Omental fat pad (tissue), 4 donors: Measurements from ENCODE around the gene CNNM4. TPM values are rescaled to one million over a fixed set of nuclear protein-coding genes. Genes with fewer than 3 reads are reported as not detected.

ENCODE experiments used
- ATAC-seq: fragments of 150-250 bp; one replicate; pipeline ENCODE4 v1.9.1; 2016; ENCODE audit warnings: mild to moderate bottlenecking, moderate library complexity; ENCODE audit not compliant: low FRiP score
- DNase-seq: peaks from one replicate; pipeline ENCODE4 v3.0.0-alpha.2; 2019; ENCODE audit warnings: low spot score
- total RNA-seq, 4 donors: library from RNA; depleted of rRNA; stranded (reverse); fragments of >200 nt; gene quantifications; one replicate each; pipeline ENCODE4 v1.1.0, GENCODE V29; 2016
- TF ChIP-seq, protein P1 (sequence below), 3 donors: fragments of 450-650 bp; IDR thresholded peaks; one replicate each; pipeline ENCODE4 v1.5.1; 2016 to 2017; ENCODE audit warnings: antibody characterized with exemption in 3 of 3, mild to moderate bottlenecking in 3 of 3, moderate library complexity in 2 of 3

CNNM4 gene
- total RNA-seq, 4 donors from 2014 or later, result 3.6 to 5.6 (median 3.7) TPM

DNA sequence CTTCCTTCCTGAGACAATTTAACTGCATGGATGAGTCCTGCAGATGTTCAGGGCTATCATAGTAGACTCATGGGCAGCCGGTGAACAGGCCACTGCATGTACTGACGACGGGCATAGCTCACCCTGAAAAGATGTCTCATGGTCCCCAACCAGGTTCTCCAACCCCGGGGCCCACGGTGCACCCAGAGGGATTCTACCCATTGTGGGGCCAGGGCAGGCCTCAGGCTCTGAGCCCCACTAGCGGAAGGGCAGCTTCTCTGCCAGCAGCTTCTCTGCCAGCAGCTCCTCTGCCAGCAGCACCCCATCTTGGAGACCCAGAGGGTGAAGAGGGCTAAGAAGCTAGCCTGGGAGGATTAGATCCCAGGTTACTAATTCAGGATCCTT lies 3.2 kb upstream of the CNNM4 start:
- no peak for ATAC-seq
- DNase-seq, result no peak
- TF ChIP-seq, protein P1, sequence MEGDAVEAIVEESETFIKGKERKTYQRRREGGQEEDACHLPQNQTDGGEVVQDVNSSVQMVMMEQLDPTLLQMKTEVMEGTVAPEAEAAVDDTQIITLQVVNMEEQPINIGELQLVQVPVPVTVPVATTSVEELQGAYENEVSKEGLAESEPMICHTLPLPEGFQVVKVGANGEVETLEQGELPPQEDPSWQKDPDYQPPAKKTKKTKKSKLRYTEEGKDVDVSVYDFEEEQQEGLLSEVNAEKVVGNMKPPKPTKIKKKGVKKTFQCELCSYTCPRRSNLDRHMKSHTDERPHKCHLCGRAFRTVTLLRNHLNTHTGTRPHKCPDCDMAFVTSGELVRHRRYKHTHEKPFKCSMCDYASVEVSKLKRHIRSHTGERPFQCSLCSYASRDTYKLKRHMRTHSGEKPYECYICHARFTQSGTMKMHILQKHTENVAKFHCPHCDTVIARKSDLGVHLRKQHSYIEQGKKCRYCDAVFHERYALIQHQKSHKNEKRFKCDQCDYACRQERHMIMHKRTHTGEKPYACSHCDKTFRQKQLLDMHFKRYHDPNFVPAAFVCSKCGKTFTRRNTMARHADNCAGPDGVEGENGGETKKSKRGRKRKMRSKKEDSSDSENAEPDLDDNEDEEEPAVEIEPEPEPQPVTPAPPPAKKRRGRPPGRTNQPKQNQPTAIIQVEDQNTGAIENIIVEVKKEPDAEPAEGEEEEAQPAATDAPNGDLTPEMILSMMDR (IDR thresholded peaks at IDR 0.05), result no peak

DNA sequence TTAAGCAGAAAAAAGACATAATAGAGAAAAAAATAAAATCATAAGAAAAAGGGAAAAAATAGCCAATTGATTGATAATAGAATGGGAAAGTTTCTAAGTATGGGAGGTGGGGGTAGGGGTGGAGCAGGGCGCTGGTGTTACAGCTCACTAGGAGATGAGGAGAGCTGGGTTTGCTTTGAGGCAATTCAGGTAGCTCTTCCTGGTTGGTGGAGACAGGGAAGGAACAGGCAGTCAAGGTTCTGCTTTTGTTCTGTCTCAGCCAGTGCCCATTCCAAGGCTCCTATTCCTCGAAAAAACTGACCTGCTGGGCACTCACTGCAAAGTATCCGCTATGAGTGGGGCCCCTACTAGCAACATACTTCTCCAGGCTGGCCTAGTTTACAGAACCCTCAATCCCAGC lies 1.7 kb upstream of the CNNM4 start:
- TF ChIP-seq, protein P1 (IDR thresholded peaks at IDR 0.05), result no peak
- DNase-seq (no peak), ATAC-seq (no peak)

DNA sequence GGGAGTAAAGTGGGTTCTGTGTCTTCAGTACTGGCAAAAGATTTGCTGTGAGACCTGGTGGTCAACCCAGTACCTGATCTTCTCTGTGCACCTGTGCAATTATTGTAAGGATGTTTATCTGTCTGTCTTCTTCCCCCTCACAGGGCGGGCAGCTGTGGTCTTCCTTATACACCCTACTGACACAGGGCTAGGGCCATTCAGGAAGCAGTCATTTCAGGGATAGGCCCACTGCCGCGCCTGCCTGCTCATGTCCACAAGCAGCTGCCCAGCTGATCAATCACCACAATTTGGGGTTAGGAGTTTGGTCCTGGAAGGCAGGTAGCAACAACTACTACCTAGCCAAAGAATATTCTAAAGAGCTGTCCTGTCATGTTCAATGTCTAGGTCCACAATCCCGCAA lies 1.2 kb upstream of the CNNM4 start:
- TF ChIP-seq, protein P1 (IDR thresholded peaks at IDR 0.05), result no peak
- no peak for DNase-seq
- no peak for ATAC-seq

DNA sequence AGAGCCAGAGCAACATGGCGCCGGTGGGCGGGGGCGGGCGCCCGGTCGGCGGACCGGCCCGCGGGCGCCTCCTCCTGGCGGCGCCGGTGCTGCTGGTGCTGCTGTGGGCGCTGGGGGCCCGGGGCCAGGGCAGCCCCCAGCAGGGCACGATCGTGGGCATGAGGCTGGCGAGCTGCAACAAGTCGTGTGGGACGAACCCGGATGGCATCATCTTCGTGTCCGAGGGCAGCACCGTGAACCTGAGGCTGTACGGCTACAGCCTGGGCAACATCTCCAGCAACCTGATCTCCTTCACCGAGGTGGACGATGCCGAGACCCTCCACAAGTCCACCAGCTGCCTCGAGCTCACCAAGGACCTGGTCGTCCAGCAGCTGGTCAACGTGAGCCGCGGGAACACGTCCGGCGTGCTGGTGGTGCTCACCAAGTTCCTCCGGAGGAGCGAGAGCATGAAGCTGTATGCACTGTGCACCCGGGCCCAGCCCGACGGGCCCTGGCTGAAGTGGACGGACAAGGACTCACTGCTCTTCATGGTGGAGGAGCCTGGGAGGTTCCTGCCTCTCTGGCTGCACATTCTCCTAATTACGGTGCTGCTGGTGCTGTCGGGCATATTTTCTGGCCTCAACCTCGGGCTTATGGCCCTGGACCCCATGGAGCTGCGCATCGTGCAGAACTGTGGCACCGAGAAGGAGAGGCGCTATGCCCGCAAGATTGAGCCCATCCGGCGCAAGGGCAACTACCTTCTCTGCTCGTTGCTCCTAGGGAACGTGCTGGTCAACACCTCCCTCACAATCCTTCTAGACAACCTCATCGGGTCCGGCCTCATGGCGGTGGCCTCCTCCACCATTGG lies 507 bp downstream of the CNNM4 start:
- TF ChIP-seq, protein P1 (IDR thresholded peaks at IDR 0.05), result peak in 1 of 3 donors; percentile 37
- ATAC-seq (no peak), DNase-seq (no peak)

DNA sequence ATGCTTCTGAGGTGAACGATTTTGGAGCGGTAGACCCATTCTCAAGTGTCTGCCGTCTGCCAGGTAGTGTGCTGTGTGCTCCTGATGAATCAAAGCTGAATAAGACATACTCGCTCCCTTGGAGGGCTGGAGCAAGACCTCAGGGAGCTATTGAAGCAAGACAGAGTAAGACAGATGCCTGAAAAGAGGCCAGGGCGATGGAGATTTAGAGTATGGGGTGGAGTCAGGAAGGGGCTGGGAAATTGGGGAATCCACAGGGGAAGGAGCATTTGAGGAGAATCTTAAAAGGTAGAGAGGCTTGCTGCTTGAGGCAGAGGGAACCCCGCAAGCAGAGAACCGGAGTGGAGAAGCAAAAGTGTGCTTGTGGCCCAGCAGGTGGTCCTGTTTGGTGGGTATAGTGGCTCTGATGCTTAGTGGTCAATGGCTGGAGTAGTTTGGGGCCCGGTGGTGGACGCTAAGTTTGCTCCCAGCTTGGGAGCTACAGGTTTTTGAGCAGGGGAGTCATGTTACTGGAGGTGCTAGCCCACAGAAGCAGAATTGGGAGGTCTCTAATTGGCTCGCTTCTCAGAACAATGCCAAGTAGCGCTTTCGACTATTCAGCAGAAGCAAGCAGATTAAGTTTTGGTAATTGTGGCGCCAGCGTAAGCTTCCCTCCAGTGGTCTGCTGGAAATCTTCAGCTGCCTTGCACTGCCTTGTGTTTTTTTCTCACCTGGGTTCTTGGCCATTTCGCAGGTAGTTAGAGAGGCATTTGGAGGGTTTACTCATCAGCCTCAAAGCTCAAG lies 2.0 kb downstream of the CNNM4 start:
- TF ChIP-seq, protein P1 (IDR thresholded peaks at IDR 0.05), result no peak
- ATAC-seq (no peak), DNase-seq (no peak)

DNA sequence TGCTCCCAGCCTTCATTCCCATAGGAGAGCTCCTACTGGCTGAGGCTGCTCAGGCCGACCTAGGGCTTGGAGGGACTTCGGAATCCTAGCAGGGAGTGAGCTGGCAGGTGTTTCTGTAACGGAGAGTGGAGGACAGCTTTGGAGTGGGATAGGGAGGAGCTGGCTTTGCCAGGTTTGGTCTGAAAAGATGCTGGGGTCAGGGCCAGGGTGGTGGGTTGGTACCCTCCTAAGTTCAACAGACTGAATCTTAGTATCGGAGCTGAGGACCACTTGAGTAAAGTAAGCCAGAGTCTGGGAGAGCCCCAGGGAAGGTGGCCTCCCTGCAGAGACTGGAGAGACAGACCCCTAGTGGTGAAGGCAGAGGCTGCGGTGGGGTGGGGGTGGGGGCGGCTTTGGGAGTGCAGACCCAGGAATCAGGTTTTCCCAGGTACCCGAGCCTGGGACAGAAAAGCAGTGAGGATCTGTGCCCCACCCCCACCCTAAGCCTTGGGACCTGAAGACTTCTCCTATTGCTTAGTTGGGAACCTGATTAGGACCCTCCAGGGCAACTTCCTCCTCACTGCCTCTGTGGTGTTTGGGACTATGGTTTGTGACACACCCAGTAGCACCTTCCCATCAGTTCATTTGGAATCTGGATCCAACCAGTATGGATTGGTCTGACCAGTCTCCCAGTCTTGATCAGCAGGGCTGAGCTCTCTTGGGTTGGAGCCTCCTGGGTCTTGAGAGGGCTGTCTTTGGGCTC lies 3.0 kb downstream of the CNNM4 start:
- ATAC-seq, result no peak
- no peak for DNase-seq
- TF ChIP-seq, protein P1 (IDR thresholded peaks at IDR 0.05), result no peak
